HFFc6 (cell line): ENCODE results near the gene NEU4. TPM values are rescaled to one million over a fixed set of nuclear protein-coding genes. Genes with fewer than 3 reads are reported as not detected.

Experiments
- DNase-seq: peaks from one replicate; pipeline ENCODE4 v3.0.0-alpha.2; 2018
- H3K27ac Mint-ChIP-seq: 2 replicates; pipeline ENCODE4 v1.8.0; 2020; ENCODE audit warnings: mild to moderate bottlenecking, mixed read lengths
- H3K27me3 Mint-ChIP-seq: 2 replicates; pipeline ENCODE4 v1.8.0; 2021; ENCODE audit warnings: mild to moderate bottlenecking, moderate library complexity, mixed read lengths; ENCODE audit not compliant: insufficient read depth
- H3K36me3 Mint-ChIP-seq: 2 replicates; pipeline ENCODE4 v1.8.0; 2021; ENCODE audit warnings: low read depth, mixed read lengths
- H3K4me1 Mint-ChIP-seq: 2 replicates; pipeline ENCODE4 v1.8.0; 2020; ENCODE audit warnings: low read depth, mixed read lengths
- H3K4me3 Mint-ChIP-seq: 2 replicates; pipeline ENCODE4 v1.8.0; 2020; ENCODE audit warnings: mild to moderate bottlenecking, moderate library complexity, mixed read lengths
- H3K9me3 Mint-ChIP-seq: 2 replicates; pipeline ENCODE4 v1.8.0; 2020; ENCODE audit warnings: mild to moderate bottlenecking, mixed read lengths
- CTCF ChIP-seq: fragments of 200-600 bp; sonication (generic); IDR thresholded peaks from 2 replicates; pipeline ENCODE4 v1.5.0; 2021; ENCODE audit warnings: antibody characterized with exemption, mild to moderate bottlenecking
- total RNA-seq, 6 experiments: library from RNA; stranded (reverse); fragmentation: NEBNext Ultra II Directional; extraction: Animal tissue kit (Norgen Biotek cat#: 25700); gene quantifications; 2 replicates in 1 of 6; 3 replicates in 5 of 6; pipeline ENCODE4 v1.2.3, GENCODE V29; 2021

NEU4 gene
- total RNA-seq, 6 experiments from 2014 or later: 0.08 TPM; not detected in 5

GRCh38 chr2:241763551-241764274 is 45.3 kb upstream of the NEU4 start:
- no peak overlapping the region for H3K4me3 Mint-ChIP-seq
- no peaks in the 10 kb centered on the region for H3K4me1 Mint-ChIP-seq
- peaks cover 9% of the 10 kb centered on the region for H3K9me3 Mint-ChIP-seq
- H3K36me3 Mint-ChIP-seq: peaks cover 15% of the 10 kb centered on the region
- H3K27me3 Mint-ChIP-seq: peaks cover 3% of the 10 kb centered on the region
- DNase-seq: no peak
- H3K27ac Mint-ChIP-seq: no peak overlapping the region
- TF ChIP-seq CTCF: no peak

DNA sequence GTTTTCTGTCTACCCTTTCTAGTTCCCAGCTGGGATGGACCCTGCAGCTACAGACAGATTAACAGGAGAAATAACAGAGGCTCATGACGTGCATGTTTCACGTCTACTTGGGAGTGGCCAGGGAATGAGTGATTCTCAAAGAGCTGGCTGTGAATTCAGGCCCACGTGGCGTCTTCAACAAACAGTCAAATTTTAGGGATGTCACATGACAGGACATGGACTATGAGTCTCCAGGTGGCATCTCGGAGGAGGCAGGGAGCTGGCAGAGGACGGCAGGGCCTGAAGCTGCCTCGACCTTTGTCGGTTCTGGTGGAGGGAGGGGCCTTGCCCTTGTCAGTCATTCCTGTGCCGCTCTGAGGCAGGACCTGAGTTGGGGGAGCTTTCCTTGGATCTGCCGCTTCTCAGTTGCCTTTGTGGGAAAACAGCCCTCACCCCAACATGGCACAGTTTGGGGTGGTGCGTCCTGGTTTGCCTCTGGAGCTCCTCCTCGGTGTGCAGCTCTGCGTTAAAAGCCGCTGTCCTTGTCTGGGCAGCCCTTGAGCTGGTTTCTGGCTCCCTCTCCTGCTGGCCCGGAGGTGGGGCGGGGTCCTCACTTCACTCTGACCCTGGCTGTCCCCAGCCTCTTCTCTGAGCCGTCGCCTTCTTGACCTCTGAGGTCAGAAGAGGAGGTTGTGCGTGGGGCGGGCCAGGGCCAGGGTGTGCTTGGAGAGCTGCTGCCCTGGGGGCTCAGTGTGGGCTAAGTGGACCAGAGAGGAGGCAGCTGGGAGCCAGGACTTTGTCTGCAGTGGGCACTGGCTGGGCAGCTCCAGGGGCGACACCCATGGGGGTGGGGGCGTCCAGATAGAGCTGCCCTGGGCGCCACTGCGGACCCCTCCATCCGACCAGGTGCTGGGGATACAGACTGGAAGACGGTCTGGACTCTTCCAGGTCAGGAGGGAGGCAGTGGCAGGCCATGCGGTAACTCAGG is 44.4 kb upstream of the NEU4 start:
- Mint-ChIP-seq H3K4me3 (no peak overlapping the region), H3K27ac (no peak overlapping the region), H3K4me1 (no peaks in the 10 kb centered on the region), H3K27me3 (peaks cover 3% of the 10 kb centered on the region), H3K36me3 (peaks cover 10% of the 10 kb centered on the region), H3K9me3 (peaks cover 8% of the 10 kb centered on the region)
- no peak for TF ChIP-seq CTCF
- DNase-seq: no peak

DNA sequence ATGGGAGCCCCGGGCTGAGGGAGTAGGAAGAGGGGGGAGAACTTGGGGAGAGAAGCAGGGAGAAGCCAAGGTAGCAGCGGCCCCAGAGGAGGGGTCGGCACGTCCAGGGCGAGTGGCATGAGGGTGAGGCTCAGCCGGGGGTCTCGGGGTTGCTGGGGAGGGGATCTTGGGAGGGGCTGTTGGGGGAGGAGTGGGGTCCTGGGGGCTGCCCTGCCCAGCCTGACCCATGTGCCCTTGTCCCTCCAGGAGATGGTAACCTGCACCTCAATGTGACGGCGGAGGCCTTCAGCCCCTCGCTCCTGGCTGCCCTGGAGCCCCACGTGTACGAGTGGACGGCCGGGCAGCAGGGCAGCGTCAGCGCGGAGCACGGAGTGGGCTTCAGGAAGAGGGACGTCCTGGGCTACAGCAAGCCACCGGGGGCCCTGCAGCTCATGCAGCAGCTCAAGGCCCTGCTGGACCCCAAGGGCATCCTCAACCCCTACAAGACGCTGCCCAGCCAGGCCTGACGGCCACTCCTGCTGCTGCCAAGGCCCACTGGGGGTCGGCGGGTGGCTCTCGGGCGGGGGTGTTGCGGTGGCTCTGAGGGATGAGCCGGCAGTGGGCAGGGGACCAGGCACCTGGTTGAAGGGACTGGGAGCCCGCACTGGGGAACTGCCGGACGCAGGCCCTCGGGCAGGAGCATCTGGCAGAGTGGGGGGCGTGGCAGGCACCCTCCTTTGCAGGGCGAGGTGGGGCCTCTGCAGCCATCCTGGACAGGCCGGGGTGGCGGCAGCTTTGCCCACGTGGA is 41.3 kb upstream of the NEU4 start:
- no peaks in the 10 kb centered on the region for H3K36me3 Mint-ChIP-seq
- no peak overlapping the region for H3K27ac Mint-ChIP-seq
- H3K4me3 Mint-ChIP-seq: no peak overlapping the region
- peaks cover 1% of the 10 kb centered on the region; the same call in 1 of the 2 replicates for H3K27me3 Mint-ChIP-seq
- no peaks in the 10 kb centered on the region for H3K9me3 Mint-ChIP-seq
- no peak for TF ChIP-seq CTCF
- no peaks in the 10 kb centered on the region for H3K4me1 Mint-ChIP-seq
- no peak for DNase-seq

- H3K27ac Mint-ChIP-seq: no peak overlapping the region
- no peak for TF ChIP-seq CTCF
- no peak overlapping the region for H3K4me3 Mint-ChIP-seq
- no peaks in the 10 kb centered on the region for H3K4me1 Mint-ChIP-seq
- peaks cover 1% of the 10 kb centered on the region; the same call in 1 of the 2 replicates for H3K27me3 Mint-ChIP-seq
- no peaks in the 10 kb centered on the region for H3K9me3 Mint-ChIP-seq
- DNase-seq: no peak
- no peaks in the 10 kb centered on the region for H3K36me3 Mint-ChIP-seq
Measured at GRCh38 chr2:241768251-241768711, 40.7 kb upstream of the NEU4 start.

DNA sequence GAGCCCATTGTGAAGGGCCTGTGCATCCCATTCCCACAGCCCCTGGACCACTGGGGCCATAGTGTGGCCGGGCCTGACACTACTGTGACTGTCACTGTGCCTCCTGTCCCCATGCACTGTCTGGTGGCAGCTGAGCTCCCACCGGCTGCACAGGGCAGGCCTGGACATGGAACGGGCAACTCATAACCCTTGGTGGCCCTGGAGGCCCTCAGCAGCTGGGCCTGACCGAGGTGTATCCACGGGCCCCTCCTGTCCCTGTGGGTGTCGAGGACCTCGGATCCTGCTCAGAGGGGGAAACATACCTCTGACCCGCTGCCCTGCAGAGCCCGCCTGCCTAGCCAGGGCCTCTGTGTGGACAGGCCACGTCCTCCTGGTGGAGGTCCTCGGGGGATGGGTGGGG is 40.1 kb upstream of the NEU4 start:
- Mint-ChIP-seq H3K27ac (no peak overlapping the region), H3K9me3 (no peaks in the 10 kb centered on the region)

More for the DNA sequence above, 40.1 kb upstream of the NEU4 start:
- Mint-ChIP-seq H3K36me3 (no peaks in the 10 kb centered on the region), H3K27me3 (peaks cover 1% of the 10 kb centered on the region; the same call in 1 of the 2 replicates), H3K4me1 (no peaks in the 10 kb centered on the region), H3K4me3 (no peak overlapping the region)
- DNase-seq: no peak
- TF ChIP-seq CTCF: no peak
